H1 (cell line): ENCODE results near the gene SLC27A5. TPM values are rescaled to one million over a fixed set of nuclear protein-coding genes. Genes with fewer than 3 reads are reported as not detected.

Experiments used
- CTCF ChIA-PET: fragments of 300-600 bp; sonication (Branson Sonifier 250); formaldehyde crosslinking; loops from one replicate; lab custom pipeline; 2021; ENCODE audit not compliant: partially characterized antibody; lab: Charles Lee
- POLR2A ChIA-PET: fragments of 300-600 bp; sonication (Branson Sonifier 250); formaldehyde crosslinking; loops from one replicate; lab custom pipeline; 2021; ENCODE audit warnings: inconsistent platforms; ENCODE audit not compliant: partially characterized antibody; lab: Charles Lee
- DNase-seq, 2 experiments: peaks; one replicate each; pipeline versions ENCODE4 v3.0.0 to v3.0.0-alpha.2; 2010 to 2022; ENCODE audit warnings: low spot score in 2 of 2, low read depth in 1 of 2, mixed read lengths in 1 of 2
- FAIRE-seq: peaks from 2 replicates; lab custom pipeline; 2011; peaks lifted over from hg19 to GRCh38; lab: Jason Lieb, UNC
- H2AFZ ChIP-seq: 2 replicates; pipeline ENCODE4 v1.8.1; 2012; ENCODE audit warnings: low read length, inconsistent platforms
- H2AK5ac ChIP-seq: 2 replicates; pipeline ENCODE4 v1.6.1; 2013; ENCODE audit warnings: low read depth, low read length
- H2BK120ac ChIP-seq: replicated peaks from 2 replicates; pipeline ENCODE3; 2013; ENCODE audit warnings: low read depth, low read length, inconsistent platforms
- H2BK12ac ChIP-seq: 2 replicates; pipeline ENCODE4 v1.6.1; 2013; ENCODE audit warnings: low read depth, low read length
- H2BK15ac ChIP-seq: 2 replicates; pipeline ENCODE4 v1.6.1; 2013; ENCODE audit warnings: low read length
- H2BK20ac ChIP-seq: 2 replicates; pipeline ENCODE4 v1.6.1; 2013; ENCODE audit warnings: low read length
- H2BK5ac ChIP-seq: 2 replicates; pipeline ENCODE4 v1.6.1; 2013; ENCODE audit warnings: low read depth, low read length
- H3K14ac ChIP-seq: 2 replicates; pipeline ENCODE4 v1.6.1; 2013; ENCODE audit warnings: inconsistent platforms; ENCODE audit not compliant: insufficient read length
- H3K18ac ChIP-seq: 2 replicates; pipeline ENCODE4 v1.6.1; 2013; ENCODE audit warnings: low read length; ENCODE audit errors: extremely low read depth
- H3K23ac ChIP-seq: 2 replicates; pipeline ENCODE4 v1.6.1; 2013; ENCODE audit warnings: inconsistent platforms; ENCODE audit not compliant: insufficient read length
- H3K23me2 ChIP-seq: 2 replicates; pipeline ENCODE4 v1.6.1; 2013; ENCODE audit warnings: low read depth, low read length
- H3K27ac ChIP-seq: 2 replicates; pipeline ENCODE4 v1.6.1; 2011; ENCODE audit warnings: low read depth, low read length, inconsistent platforms
- H3K27me3 ChIP-seq, 4 experiments: replicated peaks in 1 of 4; 1 replicate in 1 of 4; 2 replicates in 3 of 4; pipeline versions ENCODE4 v1.6.1 to v1.8.1; 2011 to 2013; ENCODE audit warnings: low read length in 3 of 4, mild to moderate bottlenecking in 3 of 4, inconsistent platforms in 2 of 4, mixed read lengths in 2 of 4, moderate library complexity in 1 of 4; ENCODE audit not compliant: control insufficient read depth in 3 of 4, insufficient read depth in 3 of 4; ENCODE audit errors: extremely low read depth in 1 of 4
- H3K36me3 ChIP-seq, 4 experiments: 2 replicates each; pipeline versions ENCODE4 v1.6.1 to v1.8.1; 2011 to 2013; ENCODE audit warnings: mild to moderate bottlenecking in 4 of 4, low read length in 3 of 4, moderate library complexity in 2 of 4, control low read depth in 1 of 4, inconsistent platforms in 1 of 4; ENCODE audit not compliant: insufficient read depth in 4 of 4, control insufficient read depth in 2 of 4
- H3K4ac ChIP-seq: replicated peaks from 2 replicates; pipeline ENCODE3; 2013; ENCODE audit warnings: low read length, low read depth, mixed read lengths, inconsistent platforms; ENCODE audit not compliant: insufficient read length
- H3K4me1 ChIP-seq, 4 experiments: replicated peaks in 1 of 4; 1 replicate in 1 of 4; 2 replicates in 3 of 4; pipeline versions ENCODE4 v1.6.1 to v1.8.1; 2011 to 2013; ENCODE audit warnings: low read length in 3 of 4, inconsistent platforms in 2 of 4, mixed read lengths in 1 of 4; ENCODE audit not compliant: insufficient read depth in 4 of 4, control insufficient read depth in 3 of 4
- H3K4me2 ChIP-seq, 2 experiments: 2 replicates each; pipeline versions ENCODE4 v1.6.1 to v1.8.1; 2011 to 2013; ENCODE audit warnings: low read depth in 2 of 2, low read length in 2 of 2, control low read depth in 1 of 2, inconsistent platforms in 1 of 2, mild to moderate bottlenecking in 1 of 2; ENCODE audit not compliant: insufficient read depth in 1 of 2
- H3K4me3 ChIP-seq, 4 experiments: fragments of 200-600, 300-600 bp in 1 of 4; sonication (generic), shearing (Covaris generic), sonication (Bioruptor Twin) in 1 of 4; 2 replicates each; pipeline versions ENCODE4 v1.5.1 to v1.8.1; 2011 to 2016; ENCODE audit warnings: low read length in 4 of 4, low read depth in 3 of 4, control low read depth in 2 of 4, inconsistent platforms in 2 of 4, mild to moderate bottlenecking in 2 of 4, mixed read lengths in 1 of 4, moderate library complexity in 1 of 4; ENCODE audit not compliant: insufficient read depth in 2 of 4; ENCODE audit errors: extremely low read depth in 1 of 4
- H3K56ac ChIP-seq: replicated peaks from 2 replicates; pipeline ENCODE3; 2013; ENCODE audit warnings: low read depth, mild to moderate bottlenecking, mixed read lengths, low read length, inconsistent platforms; ENCODE audit not compliant: insufficient read length
- H3K79me1 ChIP-seq: 2 replicates; pipeline ENCODE4 v1.6.1; 2013; ENCODE audit warnings: low read depth, low read length, control low read depth
- H3K79me2 ChIP-seq, 2 experiments: 2 replicates each; pipeline versions ENCODE4 v1.6.1 to v1.8.1; 2012 to 2013; ENCODE audit warnings: low read length in 2 of 2, mild to moderate bottlenecking in 2 of 2, inconsistent platforms in 1 of 2; ENCODE audit not compliant: insufficient read depth in 2 of 2, control insufficient read depth in 1 of 2
- H3K9ac ChIP-seq, 4 experiments: replicated peaks in 1 of 4; 1 replicate in 1 of 4; 2 replicates in 3 of 4; pipeline versions ENCODE4 v1.6.1 to v1.8.1; 2011 to 2013; ENCODE audit warnings: low read depth in 3 of 4, low read length in 3 of 4, control low read depth in 2 of 4, mild to moderate bottlenecking in 2 of 4, moderate library complexity in 2 of 4, inconsistent platforms in 1 of 4; ENCODE audit errors: extremely low read depth in 1 of 4
- H3K9me3 ChIP-seq, 2 experiments: 2 replicates each; pipeline versions ENCODE4 v1.6.1 to v1.8.1; 2012 to 2013; ENCODE audit warnings: mild to moderate bottlenecking in 2 of 2, moderate library complexity in 2 of 2, control low read depth in 1 of 2, inconsistent platforms in 1 of 2, low read depth in 1 of 2, low read length in 1 of 2, mixed read lengths in 1 of 2; ENCODE audit not compliant: insufficient read depth in 2 of 2
- H4K20me1 ChIP-seq, 2 experiments: replicated peaks in 1 of 2; 2 replicates each; pipeline versions ENCODE3 to v1.8.1; 2011 to 2013; ENCODE audit warnings: inconsistent platforms in 2 of 2, low read length in 2 of 2, mild to moderate bottlenecking in 1 of 2; ENCODE audit not compliant: insufficient read depth in 2 of 2, control insufficient read depth in 1 of 2
- H4K5ac ChIP-seq: 2 replicates; pipeline ENCODE4 v1.6.1; 2013; ENCODE audit warnings: low read length, low read depth, mixed read lengths, inconsistent platforms; ENCODE audit not compliant: insufficient read length
- H4K8ac ChIP-seq: 2 replicates; pipeline ENCODE4 v1.8.0; 2013; ENCODE audit warnings: mild to moderate bottlenecking, moderate library complexity, low read length, inconsistent platforms; ENCODE audit not compliant: insufficient read depth; ENCODE audit errors: extremely low read depth
- H4K91ac ChIP-seq: replicated peaks from 2 replicates; pipeline ENCODE3; 2013; ENCODE audit warnings: low read length, mixed read lengths, inconsistent platforms; ENCODE audit not compliant: insufficient read length
- CBX5 ChIP-seq: fragments of 300-800, 300-1000 bp; sonication (generic); IDR thresholded peaks from 2 replicates; pipeline ENCODE4 v1.7.1; 2016; ENCODE audit warnings: antibody characterized with exemption, low read length, low read depth
- MAX ChIP-seq: IDR thresholded peaks from 2 replicates; pipeline ENCODE4 v1.6.1; 2012; ENCODE audit warnings: inconsistent platforms
- POLR2AphosphoS5 ChIP-seq: IDR thresholded peaks from 2 replicates; pipeline ENCODE4 v1.6.1; 2011; ENCODE audit warnings: low read depth, low read length
- USF2 ChIP-seq: IDR thresholded peaks from 2 replicates; pipeline ENCODE4 v1.6.1; 2011; ENCODE audit warnings: low read length, improper control_type of control experiment
- WGBS, 2 experiments: shearing (Covaris generic) in 1 of 2; methylation state at CpG; one replicate each; pipeline versions ENCODE4 v1.1.6 to v1.1.7; 2013 to 2015; ENCODE audit warnings: low lambda C conversion rate in 2 of 2, mixed read lengths in 2 of 2, inconsistent platforms in 1 of 2, low coverage in 1 of 2, missing lambda C conversion rate in 1 of 2; ENCODE audit not compliant: insufficient replicate concordance in 2 of 2, insufficient coverage in 1 of 2, insufficient read length in 1 of 2; ENCODE audit errors: extremely low coverage in 1 of 2, missing lambda C conversion rate in 1 of 2; 5-methylcytosine and 5-hydroxymethylcytosine counted together
- polyA plus RNA-seq, 7 experiments: library from polyadenylated mRNA; depleted of rRNA in 3 of 7; stranded (reverse) in 5 of 7; unstranded in 2 of 7; fragments of >200 nt in 5 of 7; fragments of 200-250 nt in 2 of 7; gene quantifications; 1 replicate in 5 of 7; 2 replicates in 1 of 7; 4 replicates in 1 of 7; pipeline versions ENCODE4 v1.2.1 to v1.2.3, GENCODE V29; 2011 to 2013; ENCODE audit warnings: missing spikeins in 2 of 7, mixed read lengths in 2 of 7
- total RNA-seq: library from RNA; stranded (reverse); fragmentation: NEBNext Ultra II Directional; extraction: Animal tissue kit (Norgen Biotek cat#: 25700); gene quantifications from 2 replicates; pipeline ENCODE4 v1.2.1, GENCODE V29; 2021

SLC27A5 gene
- total and polyA plus RNA-seq, 2 of the 8 experiments (the other 6 are each of a cell fraction or from before 2014, with no cell fraction given): 25.1 to 80.5 TPM

GRCh38 chr19:58555369-58555885 lies 43.6 kb upstream of the SLC27A5 start:
- peak overlapping the region; percentile 38 for H3K18ac ChIP-seq
- H3K4me1 ChIP-seq: peaks cover 0 to 31% (median 17%) of the 10 kb centered on the region in 4 experiments; a peak in 6 of 7 replicates
- peak overlapping the region; percentile 65 for H3K4ac ChIP-seq
- peak overlapping the region; percentile 89 for H2BK5ac ChIP-seq
- FAIRE-seq (no peak), DNase-seq (no peak)
- H3K56ac ChIP-seq: no peak overlapping the region
- peaks cover 8% of the 10 kb centered on the region for H3K79me1 ChIP-seq
- H4K91ac ChIP-seq: peak overlapping the region; percentile 1
- H2AK5ac ChIP-seq: no peak overlapping the region
- peaks cover 24% of the 10 kb centered on the region for H3K23me2 ChIP-seq
- H2BK120ac ChIP-seq: no peak overlapping the region
- H2BK15ac ChIP-seq: 0 out of 2 replicates have a peak overlapping the region, but pooled peaks have one; percentile 16
- H3K27me3 ChIP-seq: no peaks in the 10 kb centered on the region
- H3K36me3 ChIP-seq: peaks cover 14 to 34% (median 25%) of the 10 kb centered on the region in 4 experiments
- H3K9me3 ChIP-seq: no peaks in the 10 kb centered on the region
- H3K14ac ChIP-seq: no peak overlapping the region
- H3K27ac ChIP-seq: peak overlapping the region; percentile 84
- H2BK20ac ChIP-seq: no peak overlapping the region
- no peak overlapping the region for H2BK12ac ChIP-seq
- H3K4me2 ChIP-seq: peak overlapping the region; percentile 70 to 76
- WGBS, 2 experiments: 82% methylated on average over 4 of the region's 4 CpGs; no CpG with 5 or more reads in 1 of the 2 experiments
- peak overlapping the region; percentile 28 to 70 (median 50); a peak in 7 of 8 replicates for H3K4me3 ChIP-seq
- POLR2A ChIA-PET: interaction anchor here (0.8 to 13.8 kb wide), 15 partner anchors 9 to 204 kb away, joined by 3 to 650 read pairs (median 6); partner anchors contain the start of genes MZF1, RNF225, RPS5 and SLC27A5
- H3K79me2 ChIP-seq: peaks cover 7 to 19% of the 10 kb centered on the region in 2 experiments
- CTCF ChIA-PET: interaction anchor here (0.8 to 4.6 kb wide), 5 partner anchors 10 to 36 kb away, joined by 3 to 33 read pairs (median 9); partner anchors contain the start of genes TRIM28 and ZBTB45
- peak overlapping the region; percentile 87 for H4K8ac ChIP-seq
- H4K20me1 ChIP-seq: peaks cover 3 to 12% of the 10 kb centered on the region in 2 experiments
- H2AFZ ChIP-seq: no peak overlapping the region
- TF ChIP-seq MAX (no peak), POLR2AphosphoS5 (no peak), USF2 (no peak), CBX5 (no peak)
- no peak overlapping the region for H3K23ac ChIP-seq
- peak overlapping the region; percentile 13 for H4K5ac ChIP-seq
- H3K9ac ChIP-seq: peak overlapping the region in 3 of 4 experiments; percentile 57 to 64 (median 58); a peak in 6 of 7 replicates
